ENCODE data around the gene CACNB4. TPM values are rescaled to one million over a fixed set of nuclear protein-coding genes. Genes with fewer than 3 reads are reported as not detected.
A peak's percentile ranks its signal among the peaks of the same experiment; 100 is the strongest.

Gene CACNB4
- total and polyA plus RNA-seq, 10 of the 15 experiments (the other 5 are each of a cell fraction or from before 2014, with no cell fraction given), result 2.0 to 21.6 (median 9.3) TPM

GRCh38 chr2:152050915-152051314 is 47.9 kb downstream of the CACNB4 start (continued):
- peak; percentile 59 for TF ChIP-seq BCL3 (IDR thresholded peaks at IDR 0.05; ENCODE audit: borderline replicate concordance, insufficient read depth, low read depth, low read length, poor library complexity, severe bottlenecking)
- TF ChIP-seq DPF2 (IDR thresholded peaks at IDR 0.05), result no peak
- TF ChIP-seq SMAD1 (IDR thresholded peaks at IDR 0.05; ENCODE audit: low read depth, partially characterized antibody), result no peak
- TF ChIP-seq MTA3 (IDR thresholded peaks at IDR 0.05; ENCODE audit: borderline replicate concordance, low read length), result no peak
- TF ChIP-seq, protein P1, sequence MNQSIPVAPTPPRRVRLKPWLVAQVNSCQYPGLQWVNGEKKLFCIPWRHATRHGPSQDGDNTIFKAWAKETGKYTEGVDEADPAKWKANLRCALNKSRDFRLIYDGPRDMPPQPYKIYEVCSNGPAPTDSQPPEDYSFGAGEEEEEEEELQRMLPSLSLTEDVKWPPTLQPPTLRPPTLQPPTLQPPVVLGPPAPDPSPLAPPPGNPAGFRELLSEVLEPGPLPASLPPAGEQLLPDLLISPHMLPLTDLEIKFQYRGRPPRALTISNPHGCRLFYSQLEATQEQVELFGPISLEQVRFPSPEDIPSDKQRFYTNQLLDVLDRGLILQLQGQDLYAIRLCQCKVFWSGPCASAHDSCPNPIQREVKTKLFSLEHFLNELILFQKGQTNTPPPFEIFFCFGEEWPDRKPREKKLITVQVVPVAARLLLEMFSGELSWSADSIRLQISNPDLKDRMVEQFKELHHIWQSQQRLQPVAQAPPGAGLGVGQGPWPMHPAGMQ (IDR thresholded peaks at IDR 0.05; ENCODE audit: borderline replicate concordance), result 0 out of 2 replicates have a peak, but pooled peaks have one; percentile 9
- TF ChIP-seq ZNF622 (IDR thresholded peaks at IDR 0.05), result no peak
- TF ChIP-seq SREBF2 (IDR thresholded peaks at IDR 0.05; ENCODE audit: low read length), result no peak
- TF ChIP-seq EZH2 (IDR thresholded peaks at IDR 0.05; ENCODE audit: borderline replicate concordance, control insufficient read depth, low read depth, low read length), result no peak
- TF ChIP-seq, protein P2, sequence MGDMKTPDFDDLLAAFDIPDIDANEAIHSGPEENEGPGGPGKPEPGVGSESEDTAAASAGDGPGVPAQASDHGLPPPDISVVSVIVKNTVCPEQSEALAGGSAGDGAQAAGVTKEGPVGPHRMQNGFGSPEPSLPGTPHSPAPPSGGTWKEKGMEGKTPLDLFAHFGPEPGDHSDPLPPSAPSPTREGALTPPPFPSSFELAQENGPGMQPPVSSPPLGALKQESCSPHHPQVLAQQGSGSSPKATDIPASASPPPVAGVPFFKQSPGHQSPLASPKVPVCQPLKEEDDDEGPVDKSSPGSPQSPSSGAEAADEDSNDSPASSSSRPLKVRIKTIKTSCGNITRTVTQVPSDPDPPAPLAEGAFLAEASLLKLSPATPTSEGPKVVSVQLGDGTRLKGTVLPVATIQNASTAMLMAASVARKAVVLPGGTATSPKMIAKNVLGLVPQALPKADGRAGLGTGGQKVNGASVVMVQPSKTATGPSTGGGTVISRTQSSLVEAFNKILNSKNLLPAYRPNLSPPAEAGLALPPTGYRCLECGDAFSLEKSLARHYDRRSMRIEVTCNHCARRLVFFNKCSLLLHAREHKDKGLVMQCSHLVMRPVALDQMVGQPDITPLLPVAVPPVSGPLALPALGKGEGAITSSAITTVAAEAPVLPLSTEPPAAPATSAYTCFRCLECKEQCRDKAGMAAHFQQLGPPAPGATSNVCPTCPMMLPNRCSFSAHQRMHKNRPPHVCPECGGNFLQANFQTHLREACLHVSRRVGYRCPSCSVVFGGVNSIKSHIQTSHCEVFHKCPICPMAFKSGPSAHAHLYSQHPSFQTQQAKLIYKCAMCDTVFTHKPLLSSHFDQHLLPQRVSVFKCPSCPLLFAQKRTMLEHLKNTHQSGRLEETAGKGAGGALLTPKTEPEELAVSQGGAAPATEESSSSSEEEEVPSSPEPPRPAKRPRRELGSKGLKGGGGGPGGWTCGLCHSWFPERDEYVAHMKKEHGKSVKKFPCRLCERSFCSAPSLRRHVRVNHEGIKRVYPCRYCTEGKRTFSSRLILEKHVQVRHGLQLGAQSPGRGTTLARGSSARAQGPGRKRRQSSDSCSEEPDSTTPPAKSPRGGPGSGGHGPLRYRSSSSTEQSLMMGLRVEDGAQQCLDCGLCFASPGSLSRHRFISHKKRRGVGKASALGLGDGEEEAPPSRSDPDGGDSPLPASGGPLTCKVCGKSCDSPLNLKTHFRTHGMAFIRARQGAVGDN (IDR thresholded peaks at IDR 0.05), result no peak
- no peak for TF ChIP-seq ASH2L (IDR thresholded peaks at IDR 0.05; ENCODE audit: borderline replicate concordance, low read depth)
- no peak for TF ChIP-seq E2F4 (IDR thresholded peaks at IDR 0.05; ENCODE audit: low read depth, low read length)
- TF ChIP-seq PAX5 (IDR thresholded peaks at IDR 0.05; ENCODE audit: borderline replicate concordance, low read depth, low read length), result no peak
- TF ChIP-seq NR2F1 (conservative IDR thresholded peaks at IDR 0.05), result no peak
- TF ChIP-seq LARP7 (IDR thresholded peaks at IDR 0.05), result no peak
- TF ChIP-seq HDGF (IDR thresholded peaks at IDR 0.05), result no peak
- peak; percentile 62; the same call in 1 of the 2 replicates for TF ChIP-seq ATF7 (IDR thresholded peaks at IDR 0.05; ENCODE audit: low read depth)
- TF ChIP-seq, protein P3, sequence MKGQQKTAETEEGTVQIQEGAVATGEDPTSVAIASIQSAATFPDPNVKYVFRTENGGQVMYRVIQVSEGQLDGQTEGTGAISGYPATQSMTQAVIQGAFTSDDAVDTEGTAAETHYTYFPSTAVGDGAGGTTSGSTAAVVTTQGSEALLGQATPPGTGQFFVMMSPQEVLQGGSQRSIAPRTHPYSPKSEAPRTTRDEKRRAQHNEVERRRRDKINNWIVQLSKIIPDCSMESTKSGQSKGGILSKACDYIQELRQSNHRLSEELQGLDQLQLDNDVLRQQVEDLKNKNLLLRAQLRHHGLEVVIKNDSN (IDR thresholded peaks at IDR 0.05; ENCODE audit: borderline replicate concordance, extremely low read length, insufficient read depth, low read depth, low read length), result no peak
- no peak for TF ChIP-seq CEBPB (IDR thresholded peaks at IDR 0.05; ENCODE audit: borderline replicate concordance in 1 of 2, low read depth in 2 of 2, low read length in 2 of 2)
- TF ChIP-seq USF2 (IDR thresholded peaks at IDR 0.05; ENCODE audit: borderline replicate concordance, low read depth, low read length), result no peak
- peak; percentile 93 for TF ChIP-seq NFIC (IDR thresholded peaks at IDR 0.05; ENCODE audit: low read depth, low read length)
- TF ChIP-seq SREBF1 (IDR thresholded peaks at IDR 0.05; ENCODE audit: low read length), result no peak
- peak; percentile 98 for TF ChIP-seq CBFB (IDR thresholded peaks at IDR 0.05; ENCODE audit: low read depth)
- TF ChIP-seq ZNF217 (IDR thresholded peaks at IDR 0.05), result no peak
